Keratinocyte (primary cell): ENCODE data around the gene GTSF1L.

ENCODE experiments used
- EZH2 ChIP-seq: IDR thresholded peaks from one replicate; pipeline ENCODE4 v1.6.1; 2012; ENCODE audit warnings: inconsistent platforms, mild to moderate bottlenecking, low read length, moderate library complexity
- TF ChIP-seq, protein P1 (sequence below), 3 experiments: IDR thresholded peaks in 1 of 3; conservative IDR thresholded peaks in 1 of 3; optimal IDR thresholded peaks in 1 of 3; 2 replicates in 2 of 3; 3 replicates in 1 of 3; pipeline versions ENCODE3 to v1.5.1; 2011; ENCODE audit warnings: low read length in 3 of 3, mild to moderate bottlenecking in 3 of 3, moderate library complexity in 2 of 3, control low read depth in 1 of 3, inconsistent platforms in 1 of 3; ENCODE audit not compliant: insufficient read depth in 2 of 3; ENCODE audit errors: extremely low read depth in 1 of 3

GRCh38 chr20:43737925-43738324, 11.1 kb upstream of the GTSF1L start:
- TF ChIP-seq, protein P1, sequence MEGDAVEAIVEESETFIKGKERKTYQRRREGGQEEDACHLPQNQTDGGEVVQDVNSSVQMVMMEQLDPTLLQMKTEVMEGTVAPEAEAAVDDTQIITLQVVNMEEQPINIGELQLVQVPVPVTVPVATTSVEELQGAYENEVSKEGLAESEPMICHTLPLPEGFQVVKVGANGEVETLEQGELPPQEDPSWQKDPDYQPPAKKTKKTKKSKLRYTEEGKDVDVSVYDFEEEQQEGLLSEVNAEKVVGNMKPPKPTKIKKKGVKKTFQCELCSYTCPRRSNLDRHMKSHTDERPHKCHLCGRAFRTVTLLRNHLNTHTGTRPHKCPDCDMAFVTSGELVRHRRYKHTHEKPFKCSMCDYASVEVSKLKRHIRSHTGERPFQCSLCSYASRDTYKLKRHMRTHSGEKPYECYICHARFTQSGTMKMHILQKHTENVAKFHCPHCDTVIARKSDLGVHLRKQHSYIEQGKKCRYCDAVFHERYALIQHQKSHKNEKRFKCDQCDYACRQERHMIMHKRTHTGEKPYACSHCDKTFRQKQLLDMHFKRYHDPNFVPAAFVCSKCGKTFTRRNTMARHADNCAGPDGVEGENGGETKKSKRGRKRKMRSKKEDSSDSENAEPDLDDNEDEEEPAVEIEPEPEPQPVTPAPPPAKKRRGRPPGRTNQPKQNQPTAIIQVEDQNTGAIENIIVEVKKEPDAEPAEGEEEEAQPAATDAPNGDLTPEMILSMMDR (optimal IDR thresholded peaks at IDR 0.05 in 1 of 3, IDR thresholded peaks at IDR 0.05 in 1 of 3, conservative IDR thresholded peaks at IDR 0.05 in 1 of 3; ENCODE audit: extremely low read depth in 1 of 3, insufficient read depth in 2 of 3, low read length in 3 of 3), result no peak
- no peak for TF ChIP-seq EZH2
